WI38 (cell line): ENCODE results near the gene ULK3.

Experiments used
- H3K4me3 ChIP-seq: 2 replicates; pipeline ENCODE4 v1.5.1; 2011; ENCODE audit warnings: low read depth, mild to moderate bottlenecking, control low read depth, low read length
- CTCF ChIP-seq: IDR thresholded peaks from 2 replicates; pipeline ENCODE4 v1.5.1; 2012; ENCODE audit warnings: low read depth, mild to moderate bottlenecking, control low read depth, low read length

Gene ULK3

GRCh38 chr15:74854453-74855022, 11.6 kb upstream of the ULK3 start:
- no peak for TF ChIP-seq CTCF
- no peak overlapping the region for H3K4me3 ChIP-seq

- H3K4me3 ChIP-seq, result no peak overlapping the region
- TF ChIP-seq CTCF, result no peak
Measured at GRCh38 chr15:74851960-74852359, 9.0 kb upstream of the ULK3 start.

GRCh38 chr15:74850393-74850792, 7.4 kb upstream of the ULK3 start:
- TF ChIP-seq CTCF, result no peak
- no peak overlapping the region for H3K4me3 ChIP-seq

GRCh38 chr15:74847432-74847831, 4.5 kb upstream of the ULK3 start:
- TF ChIP-seq CTCF, result no peak

GRCh38 chr15:74845581-74845980, 2.6 kb upstream of the ULK3 start:
- H3K4me3 ChIP-seq, result no peak overlapping the region
- TF ChIP-seq CTCF, result no peak

More at GRCh38 chr15:74847432-74847831, 4.5 kb upstream of the ULK3 start:
- H3K4me3 ChIP-seq, result no peak overlapping the region

GRCh38 chr15:74845208-74845568, 2.2 kb upstream of the ULK3 start:
- H3K4me3 ChIP-seq, result no peak overlapping the region
- no peak for TF ChIP-seq CTCF

GRCh38 chr15:74844319-74845207, 1.6 kb upstream of the ULK3 start:
- no peak for TF ChIP-seq CTCF
- H3K4me3 ChIP-seq, result no peak overlapping the region
